Activated CD8-positive, alpha-beta T cell treated with anti-CD3 and anti-CD28 coated beads for 36 hours (primary cell): Measurements from ENCODE around the gene HSP90AB1. TPM values are rescaled to one million over a fixed set of nuclear protein-coding genes. Genes with fewer than 3 reads are reported as not detected.

Experiments used
- ATAC-seq: fragments of 200-7000 bp; cut with Tn5 transposase; one replicate; pipeline ENCODE4 v1.10.0; 2021; ENCODE audit warnings: mild to moderate bottlenecking, moderate library complexity
- CTCF ChIA-PET: fragments of 350-600 bp; sonication (Branson Sonifier 250); formaldehyde crosslinking; loops from one replicate; lab custom pipeline; 2021; ENCODE audit warnings: antibody characterized with exemption; lab: Charles Lee
- POLR2A ChIA-PET: fragments of 350-600 bp; sonication (Branson Sonifier 250); formaldehyde crosslinking; loops from one replicate; lab custom pipeline; 2021; ENCODE audit warnings: antibody characterized with exemption; lab: Charles Lee
- DNase-seq: peaks from one replicate; pipeline ENCODE4 v3.0.0-alpha.2; 2020
- H3K27ac Mint-ChIP-seq: one replicate; pipeline ENCODE4 v1.8.0; 2021; ENCODE audit warnings: mild to moderate bottlenecking, mixed read lengths
- H3K27me3 Mint-ChIP-seq: one replicate; pipeline ENCODE4 v1.8.0; 2021; ENCODE audit warnings: mixed read lengths
- H3K36me3 Mint-ChIP-seq: one replicate; pipeline ENCODE4 v1.8.0; 2021; ENCODE audit warnings: low read depth, mixed read lengths
- H3K4me1 Mint-ChIP-seq: one replicate; pipeline ENCODE4 v1.8.0; 2021; ENCODE audit warnings: low read depth, mixed read lengths
- H3K4me3 Mint-ChIP-seq: one replicate; pipeline ENCODE4 v1.8.0; 2021; ENCODE audit warnings: mild to moderate bottlenecking, moderate library complexity, mixed read lengths
- H3K9me3 Mint-ChIP-seq: one replicate; pipeline ENCODE4 v1.8.0; 2021; ENCODE audit warnings: mixed read lengths
- CTCF ChIP-seq: fragments of 200-600 bp; IDR thresholded peaks from one replicate; pipeline ENCODE4 v1.8.0; 2022; ENCODE audit warnings: antibody characterized with exemption, mild to moderate bottlenecking
- intact Hi-C: fragments of 100-400 bp; cut with micrococcal nuclease; formaldehyde crosslinking; loops from one replicate; pipeline ENCODE4 v1.10.0; 2022
- total RNA-seq, 2 experiments: library from RNA; stranded (reverse); gene quantifications; one replicate each; pipeline ENCODE4 v1.2.3, GENCODE V29; 2021

The HSP90AB1 gene
- total RNA-seq, 2 experiments from 2014 or later = 2,124 to 2,130 TPM

- POLR2A ChIA-PET = interaction anchor here (0.6 to 1.1 kb wide), 3 partner anchors 31 to 893 kb away, joined by 3 read pairs; no protein-coding TSS in a partner anchor
- Mint-ChIP-seq H3K4me1 (peaks cover 3% of the 10 kb centered on the region), H3K27me3 (peaks cover 49% of the 10 kb centered on the region), H3K36me3 (no peaks in the 10 kb centered on the region), H3K9me3 (no peaks in the 10 kb centered on the region), H3K4me3 (no peak overlapping the region), H3K27ac (no peak overlapping the region)
- DNase-seq = peak; percentile 39
- intact Hi-C loops = no loop called here
- no peak for TF ChIP-seq CTCF
- peak; percentile 78 for ATAC-seq
- CTCF ChIA-PET = interaction anchor here (0.6 to 1.0 kb wide), 5 partner anchors 19 to 179 kb away, joined by 3 to 4 read pairs (median 3); no protein-coding TSS in a partner anchor
Measured at GRCh38 chr6:44275749-44276648, 29.1 kb downstream of the HSP90AB1 start.

GRCh38 chr6:44276667-44277640 is 30.1 kb downstream of the HSP90AB1 start:
- H3K27me3 Mint-ChIP-seq = peaks cover 43% of the 10 kb centered on the region
- intact Hi-C loops = no loop called here
- no peaks in the 10 kb centered on the region for H3K36me3 Mint-ChIP-seq
- no peak overlapping the region for H3K4me3 Mint-ChIP-seq
- ATAC-seq = no peak
- no peak for TF ChIP-seq CTCF
- ChIA-PET CTCF (interaction anchor here (0.6 to 2.1 kb wide), 5 partner anchors 9 to 180 kb away, joined by 3 to 6 read pairs (median 4); no protein-coding TSS in a partner anchor), POLR2A (interaction anchor here (1.1 kb wide), 2 partner anchors 30 to 31 kb away, joined by 3 read pairs; partner anchors contain the start of gene HSP90AB1)
- no peaks in the 10 kb centered on the region for H3K9me3 Mint-ChIP-seq
- DNase-seq = no peak
- no peak overlapping the region for H3K27ac Mint-ChIP-seq
- H3K4me1 Mint-ChIP-seq = no peaks in the 10 kb centered on the region

- intact Hi-C loops = no loop called here
- Mint-ChIP-seq H3K9me3 (no peaks in the 10 kb centered on the region), H3K27me3 (peaks cover 38% of the 10 kb centered on the region), H3K4me1 (no peaks in the 10 kb centered on the region), H3K36me3 (no peaks in the 10 kb centered on the region), H3K4me3 (no peak overlapping the region), H3K27ac (no peak overlapping the region)
- CTCF ChIA-PET = interaction anchor here (1.1 to 2.1 kb wide), 4 partner anchors 9 to 59 kb away, joined by 3 to 6 read pairs (median 6); no protein-coding TSS in a partner anchor
- ATAC-seq = no peak
- TF ChIP-seq CTCF = no peak
- POLR2A ChIA-PET = interaction anchor here (1.1 kb wide), 1 partner anchor 31 kb away, joined by 3 read pairs; the partner anchor contains the start of gene HSP90AB1
- no peak for DNase-seq
Measured at GRCh38 chr6:44277763-44278162, 30.9 kb downstream of the HSP90AB1 start.

GRCh38 chr6:44278315-44278714 is 31.4 kb downstream of the HSP90AB1 start:
- DNase-seq (no peak), ATAC-seq (no peak)
- Mint-ChIP-seq H3K27me3 (peaks cover 34% of the 10 kb centered on the region), H3K27ac (no peak overlapping the region), H3K9me3 (no peaks in the 10 kb centered on the region), H3K4me3 (no peak overlapping the region), H3K36me3 (no peaks in the 10 kb centered on the region), H3K4me1 (no peaks in the 10 kb centered on the region)
- no peak for TF ChIP-seq CTCF
- intact Hi-C loops = no loop called here
- ChIA-PET POLR2A (interaction anchor here (1.1 kb wide), 1 partner anchor 31 kb away, joined by 3 read pairs; the partner anchor contains the start of gene HSP90AB1), CTCF (interaction anchor here (0.8 to 2.1 kb wide), 5 partner anchors 10 to 59 kb away, joined by 3 to 6 read pairs (median 5); no protein-coding TSS in a partner anchor)
